ENCODE data around the gene PDE4A. TPM values are rescaled to one million over a fixed set of nuclear protein-coding genes. Genes with fewer than 3 reads are reported as not detected.

Gene PDE4A
- total and polyA plus RNA-seq, 10 of the 15 experiments (the other 5 are each of a cell fraction or from before 2014, with no cell fraction given) = 0.24 to 13.3 (median 4.9) TPM

DNA sequence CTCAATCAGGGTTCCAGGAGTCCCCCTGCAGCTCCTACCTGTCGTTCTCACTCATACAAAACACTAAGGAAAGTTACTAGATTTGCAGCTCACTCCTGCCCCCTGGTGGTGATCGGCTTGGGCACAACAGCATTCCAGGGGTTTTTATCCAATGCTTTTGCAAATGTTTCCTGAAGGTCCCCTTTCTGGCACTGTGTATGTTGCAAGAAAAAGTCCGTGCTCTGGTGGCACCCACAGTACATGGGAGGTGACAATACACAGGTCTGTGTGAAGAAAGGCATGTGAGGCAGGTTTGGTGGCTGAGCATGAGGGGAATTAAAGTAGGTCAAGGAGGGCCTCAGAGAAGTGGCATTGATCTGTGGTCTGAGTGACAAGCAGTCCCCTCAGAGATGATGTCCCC, 31.4 kb upstream of the PDE4A start (continued):
- TF ChIP-seq SMAD5 (IDR thresholded peaks at IDR 0.05; ENCODE audit: low read depth) (peak; percentile 23; the same call in 1 of the 2 replicates), SP1 (IDR thresholded peaks at IDR 0.05; ENCODE audit: low read depth, low read length) (no peak), KAT2A (conservative IDR thresholded peaks at IDR 0.05; ENCODE audit: control insufficient read depth, low read depth, low read length) (no peak), NR2C1 (IDR thresholded peaks at IDR 0.05) (no peak), POLR2AphosphoS5 (IDR thresholded peaks at IDR 0.05; ENCODE audit: low read length) (0 out of 2 replicates have a peak, but pooled peaks have one; percentile 32), SUPT20H (IDR thresholded peaks at IDR 0.05; ENCODE audit: borderline replicate concordance, control insufficient read depth, low read depth, low read length) (no peak), ZNF217 (IDR thresholded peaks at IDR 0.05) (no peak), POLR2AphosphoS2 (IDR thresholded peaks at IDR 0.05; ENCODE audit: low read depth, low read length) (peak; percentile 75; the same call in 1 of the 2 replicates), HCFC1 (IDR thresholded peaks at IDR 0.05; ENCODE audit: low read length) (no peak)
- TF ChIP-seq, protein P1, sequence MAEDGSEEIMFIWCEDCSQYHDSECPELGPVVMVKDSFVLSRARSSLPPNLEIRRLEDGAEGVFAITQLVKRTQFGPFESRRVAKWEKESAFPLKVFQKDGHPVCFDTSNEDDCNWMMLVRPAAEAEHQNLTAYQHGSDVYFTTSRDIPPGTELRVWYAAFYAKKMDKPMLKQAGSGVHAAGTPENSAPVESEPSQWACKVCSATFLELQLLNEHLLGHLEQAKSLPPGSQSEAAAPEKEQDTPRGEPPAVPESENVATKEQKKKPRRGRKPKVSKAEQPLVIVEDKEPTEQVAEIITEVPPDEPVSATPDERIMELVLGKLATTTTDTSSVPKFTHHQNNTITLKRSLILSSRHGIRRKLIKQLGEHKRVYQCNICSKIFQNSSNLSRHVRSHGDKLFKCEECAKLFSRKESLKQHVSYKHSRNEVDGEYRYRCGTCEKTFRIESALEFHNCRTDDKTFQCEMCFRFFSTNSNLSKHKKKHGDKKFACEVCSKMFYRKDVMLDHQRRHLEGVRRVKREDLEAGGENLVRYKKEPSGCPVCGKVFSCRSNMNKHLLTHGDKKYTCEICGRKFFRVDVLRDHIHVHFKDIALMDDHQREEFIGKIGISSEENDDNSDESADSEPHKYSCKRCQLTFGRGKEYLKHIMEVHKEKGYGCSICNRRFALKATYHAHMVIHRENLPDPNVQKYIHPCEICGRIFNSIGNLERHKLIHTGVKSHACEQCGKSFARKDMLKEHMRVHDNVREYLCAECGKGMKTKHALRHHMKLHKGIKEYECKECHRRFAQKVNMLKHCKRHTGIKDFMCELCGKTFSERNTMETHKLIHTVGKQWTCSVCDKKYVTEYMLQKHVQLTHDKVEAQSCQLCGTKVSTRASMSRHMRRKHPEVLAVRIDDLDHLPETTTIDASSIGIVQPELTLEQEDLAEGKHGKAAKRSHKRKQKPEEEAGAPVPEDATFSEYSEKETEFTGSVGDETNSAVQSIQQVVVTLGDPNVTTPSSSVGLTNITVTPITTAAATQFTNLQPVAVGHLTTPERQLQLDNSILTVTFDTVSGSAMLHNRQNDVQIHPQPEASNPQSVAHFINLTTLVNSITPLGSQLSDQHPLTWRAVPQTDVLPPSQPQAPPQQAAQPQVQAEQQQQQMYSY (CRISPR knock-in tag; IDR thresholded peaks at IDR 0.05) = no peak

Data from GM12878 (cell line).